ENCODE measurements around the gene RAD51B. TPM values are rescaled to one million over a fixed set of nuclear protein-coding genes. Genes with fewer than 3 reads are reported as not detected.
A peak's percentile ranks its signal among the peaks of the same experiment; 100 is the strongest.

RAD51B gene
- total RNA-seq, 6 donors from 2014 or later = 10.6 to 63.9 (median 18.4) TPM

DNA sequence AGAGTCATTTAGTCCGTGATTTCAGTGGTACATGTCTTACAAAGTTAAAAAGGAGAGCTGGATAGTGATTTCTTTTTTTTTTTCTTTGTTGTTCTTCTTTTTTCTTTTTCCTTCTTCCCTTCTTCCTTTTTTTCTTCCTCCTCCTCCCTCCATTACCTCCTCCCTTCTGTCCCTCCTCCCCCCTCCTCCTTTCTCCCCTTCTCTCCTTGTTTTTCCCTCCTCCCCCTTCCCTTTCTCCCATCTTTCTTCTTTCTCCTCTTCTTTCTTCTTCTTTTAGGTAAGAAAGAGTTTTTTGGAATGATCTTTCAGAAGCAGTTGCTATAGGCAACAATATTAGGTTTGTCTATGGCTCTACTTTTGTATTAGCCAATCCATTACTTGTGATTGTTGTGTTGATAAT, 368.6 kb downstream of the RAD51B start:
- TF ChIP-seq POLR2AphosphoS5 (IDR thresholded peaks at IDR 0.05) = no peak
- TF ChIP-seq, protein P1, sequence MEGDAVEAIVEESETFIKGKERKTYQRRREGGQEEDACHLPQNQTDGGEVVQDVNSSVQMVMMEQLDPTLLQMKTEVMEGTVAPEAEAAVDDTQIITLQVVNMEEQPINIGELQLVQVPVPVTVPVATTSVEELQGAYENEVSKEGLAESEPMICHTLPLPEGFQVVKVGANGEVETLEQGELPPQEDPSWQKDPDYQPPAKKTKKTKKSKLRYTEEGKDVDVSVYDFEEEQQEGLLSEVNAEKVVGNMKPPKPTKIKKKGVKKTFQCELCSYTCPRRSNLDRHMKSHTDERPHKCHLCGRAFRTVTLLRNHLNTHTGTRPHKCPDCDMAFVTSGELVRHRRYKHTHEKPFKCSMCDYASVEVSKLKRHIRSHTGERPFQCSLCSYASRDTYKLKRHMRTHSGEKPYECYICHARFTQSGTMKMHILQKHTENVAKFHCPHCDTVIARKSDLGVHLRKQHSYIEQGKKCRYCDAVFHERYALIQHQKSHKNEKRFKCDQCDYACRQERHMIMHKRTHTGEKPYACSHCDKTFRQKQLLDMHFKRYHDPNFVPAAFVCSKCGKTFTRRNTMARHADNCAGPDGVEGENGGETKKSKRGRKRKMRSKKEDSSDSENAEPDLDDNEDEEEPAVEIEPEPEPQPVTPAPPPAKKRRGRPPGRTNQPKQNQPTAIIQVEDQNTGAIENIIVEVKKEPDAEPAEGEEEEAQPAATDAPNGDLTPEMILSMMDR (IDR thresholded peaks at IDR 0.05) = no peak
- no peak for TF ChIP-seq EP300 (IDR thresholded peaks at IDR 0.05)
- no peak for TF ChIP-seq POLR2A (IDR thresholded peaks at IDR 0.05)
- no peaks in the 10 kb centered on the region for H3K27me3 ChIP-seq
- whole genome bisulfite sequencing, 2 donors = 90 to 100% methylated on average over 1 of the region's 1 CpG

DNA sequence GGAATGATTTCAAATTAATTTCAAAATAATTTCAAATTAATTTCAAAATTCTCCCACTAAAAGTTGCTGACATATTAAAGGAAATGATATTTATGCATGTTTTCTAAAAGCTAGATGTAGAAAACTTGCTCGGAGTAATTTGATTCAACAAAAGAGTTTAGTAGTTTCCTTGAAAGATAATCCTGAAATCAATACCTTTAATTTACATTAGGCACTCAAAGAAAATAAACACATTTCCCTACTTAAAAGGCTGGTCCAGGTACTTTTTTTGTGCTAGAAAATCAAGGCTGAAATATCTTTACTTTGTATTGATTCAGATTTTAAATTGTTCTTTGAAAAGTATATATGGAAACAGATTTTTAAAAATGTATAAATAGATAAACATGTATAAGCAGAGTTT, 370.5 kb downstream of the RAD51B start:
- ATAC-seq (ENCODE audit: low FRiP score in 2 of 2) = no peak
- no peak overlapping the region for H3K4me3 ChIP-seq
- no peak overlapping the region for H3K27ac ChIP-seq

More for the DNA sequence above, 368.6 kb downstream of the RAD51B start:
- DNase-seq = no peak
- Histone ChIP-seq H3K9me3 (no peaks in the 10 kb centered on the region), H3K36me3 (no peaks in the 10 kb centered on the region), H3K4me3 (no peak overlapping the region), H3K4me1 (peaks cover 0 to 4% (median 0%) of the 10 kb centered on the region in 4 donors), H3K27ac (no peak overlapping the region)
- no peak for ATAC-seq (ENCODE audit: low FRiP score in 2 of 2)

DNA sequence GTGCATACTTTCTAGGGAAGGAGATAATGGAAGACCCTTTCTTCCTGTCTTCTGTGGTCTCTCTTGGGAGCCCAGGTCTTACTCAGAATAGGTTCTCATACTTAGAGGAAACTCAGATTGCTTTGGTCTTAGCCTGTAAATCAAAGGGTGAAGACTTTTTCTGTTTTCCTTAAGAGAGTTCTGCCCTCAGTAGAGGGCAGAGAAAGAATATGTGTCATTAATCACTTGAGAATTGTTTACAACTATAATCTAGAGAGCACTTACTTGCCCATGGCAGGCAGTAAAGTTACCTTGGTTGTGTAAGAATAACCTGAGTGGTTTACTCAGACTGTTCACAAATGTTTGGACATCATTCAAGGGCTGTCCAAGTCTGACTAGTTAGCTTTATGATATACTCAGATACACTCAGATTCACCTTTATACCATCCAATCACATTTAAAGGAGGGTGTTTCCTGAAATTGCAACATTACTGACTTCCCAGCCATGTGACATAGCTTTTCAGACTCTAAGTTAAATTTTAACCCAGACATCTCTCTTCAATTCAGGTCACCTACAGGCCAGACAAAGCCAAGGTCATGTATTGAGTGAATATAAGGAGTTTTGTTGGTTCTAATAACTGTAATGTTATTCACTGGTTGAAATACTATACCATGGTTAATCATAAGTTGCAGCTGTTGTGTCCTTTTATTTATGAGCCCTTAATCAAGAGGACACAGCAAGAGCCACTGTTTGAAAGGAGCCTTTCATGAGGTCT, 372.2 kb downstream of the RAD51B start:
- Histone ChIP-seq H3K4me1 (peaks cover 0 to 9% (median 3%) of the 10 kb centered on the region in 4 donors), H3K27ac (no peak overlapping the region), H3K36me3 (no peaks in the 10 kb centered on the region), H3K27me3 (no peaks in the 10 kb centered on the region), H3K9me3 (no peaks in the 10 kb centered on the region), H3K4me3 (no peak overlapping the region)
- TF ChIP-seq, protein P1 (IDR thresholded peaks at IDR 0.05) = peak in 2 of 6 experiments; percentile 24 to 41
- TF ChIP-seq POLR2AphosphoS5 (IDR thresholded peaks at IDR 0.05) (peak in 1 of 2 donors; percentile 65), POLR2A (IDR thresholded peaks at IDR 0.05) (no peak), EP300 (IDR thresholded peaks at IDR 0.05) (peak in 2 of 4 donors; percentile 59 to 96)
- DNase-seq (peak in 1 of 2 donors; percentile 22), ATAC-seq (ENCODE audit: low FRiP score in 2 of 2) (peak; percentile 66 to 94)

More for the DNA sequence above, 370.5 kb downstream of the RAD51B start:
- 81 to 97% methylated on average over 1 of the region's 1 CpG for WGBS, 2 donors
- H3K36me3 ChIP-seq = no peaks in the 10 kb centered on the region
- H3K27me3 ChIP-seq = no peaks in the 10 kb centered on the region
- H3K4me1 ChIP-seq = peaks cover 0 to 9% (median 3%) of the 10 kb centered on the region in 4 donors
- no peak for DNase-seq
- TF ChIP-seq, protein P1 (IDR thresholded peaks at IDR 0.05) = no peak
- TF ChIP-seq POLR2AphosphoS5 (IDR thresholded peaks at IDR 0.05) (no peak), POLR2A (IDR thresholded peaks at IDR 0.05) (no peak), EP300 (IDR thresholded peaks at IDR 0.05) (no peak)
- no peaks in the 10 kb centered on the region for H3K9me3 ChIP-seq

DNA sequence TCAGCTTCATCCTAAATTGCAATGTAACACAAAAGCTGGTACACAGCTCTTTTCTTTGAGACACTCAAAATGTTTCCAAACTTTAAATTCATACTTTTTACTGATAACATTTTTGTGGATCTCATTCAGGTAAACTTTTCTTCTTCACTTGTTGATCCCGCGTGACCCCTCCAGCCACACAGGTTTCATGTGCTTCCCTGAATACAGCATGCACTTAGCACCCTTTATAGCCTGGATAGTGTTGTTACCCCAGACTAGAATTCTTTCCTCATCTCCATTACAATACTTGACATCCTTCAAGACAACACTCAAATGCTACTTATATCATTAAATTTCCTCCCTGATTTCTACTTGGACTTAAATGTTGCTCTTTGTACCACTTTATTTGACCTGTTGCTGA, 373.4 kb downstream of the RAD51B start:
- DNase-seq (no peak), ATAC-seq (ENCODE audit: low FRiP score in 2 of 2) (no peak)
- Histone ChIP-seq H3K27ac (no peak overlapping the region), H3K4me3 (no peak overlapping the region), H3K27me3 (no peaks in the 10 kb centered on the region), H3K4me1 (peaks cover 0 to 9% (median 3%) of the 10 kb centered on the region in 4 donors), H3K36me3 (no peaks in the 10 kb centered on the region), H3K9me3 (no peaks in the 10 kb centered on the region)
- TF ChIP-seq POLR2A (IDR thresholded peaks at IDR 0.05) (no peak), EP300 (IDR thresholded peaks at IDR 0.05) (no peak), POLR2AphosphoS5 (IDR thresholded peaks at IDR 0.05) (no peak)
- TF ChIP-seq, protein P1 (IDR thresholded peaks at IDR 0.05) = no peak
- WGBS, 2 donors = 85 to 89% methylated on average over 2 of the region's 2 CpGs

Data from upper lobe of left lung (tissue), 6 donors.